Right lobe of liver (tissue), 6 donors: ENCODE measurements around the gene DNAH14. TPM values are rescaled to one million over a fixed set of nuclear protein-coding genes. Genes with fewer than 3 reads are reported as not detected.

Experiments
- ATAC-seq, 4 donors: fragments of 200-7000 bp; cut with Tn5 transposase; one replicate each; pipeline ENCODE4 v1.9.1; 2020; ENCODE audit warnings: mild to moderate bottlenecking in 4 of 4, moderate library complexity in 4 of 4
- DNase-seq, 3 donors: peaks; one replicate each; pipeline ENCODE4 v3.0.0-alpha.2; 2020
- H3K27ac ChIP-seq, 3 donors: fragments of 200-600 bp; one replicate each; pipeline ENCODE4 v1.8.0; 2022
- H3K27me3 ChIP-seq, 2 donors: fragments of 200-600 bp; one replicate each; pipeline ENCODE4 v1.8.0; 2022
- H3K36me3 ChIP-seq, 4 donors: fragments of 200-600 bp; sonication (generic) in 1 of 4; one replicate each; pipeline versions ENCODE4 v1.5.1 to v1.8.0; 2017 to 2022; ENCODE audit warnings: control low read depth in 1 of 4
- H3K4me1 ChIP-seq, 4 donors: fragments of 200-600 bp; sonication (generic) in 1 of 4; one replicate each; pipeline versions ENCODE4 v1.5.1 to v1.8.0; 2017 to 2022; ENCODE audit warnings: control low read depth in 1 of 4
- H3K4me3 ChIP-seq, 3 donors: fragments of 200-600 bp; one replicate each; pipeline ENCODE4 v1.8.0; 2022
- H3K9me3 ChIP-seq, 4 donors: fragments of 200-600 bp; sonication (generic) in 1 of 4; one replicate each; pipeline versions ENCODE4 v1.5.1 to v1.8.0; 2017 to 2022; ENCODE audit warnings: control low read depth in 1 of 4
- CTCF ChIP-seq, 4 donors: fragments of 200-600 bp in 3 of 4; fragments of 450-650 bp in 1 of 4; IDR thresholded peaks; one replicate each; pipeline versions ENCODE4 v1.5.1 to v1.8.0; 2016 to 2022; ENCODE audit warnings: antibody characterized with exemption in 4 of 4, mild to moderate bottlenecking in 2 of 4
- POLR2A ChIP-seq: fragments of 450-650 bp; IDR thresholded peaks from one replicate; pipeline ENCODE4 v1.6.1; 2017; ENCODE audit warnings: antibody characterized with exemption, mild to moderate bottlenecking
- WGBS: methylation state at CpG from one replicate; pipeline ENCODE4 v1.1.6; 2018; ENCODE audit warnings: low coverage, low lambda C conversion rate; ENCODE audit not compliant: insufficient coverage; ENCODE audit errors: missing lambda C conversion rate; 5-methylcytosine and 5-hydroxymethylcytosine counted together
- intact Hi-C, 2 donors: fragments of 100-400 bp; cut with DNase I; formaldehyde crosslinking; loops; one replicate each; pipeline versions ENCODE4 v1.11.2 to v1.14.1; 2022
- total RNA-seq, 6 experiments: library from RNA; depleted of rRNA in 2 of 6; stranded (reverse); fragments of >200 nt in 2 of 6; fragmentation: NEBNext Ultra II Directional in 3 of 6; extraction: Animal tissue kit (Norgen Biotek cat#: 25700) in 3 of 6; gene quantifications; one replicate each; pipeline versions ENCODE4 v1.1.0 to v1.2.4, GENCODE V29; 2016 to 2023
- donor health status: DM: no; HTN: yes; CAD: no.
- donor health status: DM: no; HTN: no; CAD: no.
- donor health status: DM: no; HTN: no; CAD: no.
- donor health status: DM: no; HTN: yes; CAD: no.
- donor health status: DM: no; HTN: yes; CAD: no.

DNAH14 gene
- total RNA-seq, 6 experiments from 2014 or later = 8.0 to 17.1 (median 9.7) TPM

- ATAC-seq = no peak
- TF ChIP-seq POLR2A (no peak), CTCF (IDR thresholded peaks at IDR 0.05) (no peak)
- Histone ChIP-seq H3K36me3 (no peaks in the 10 kb centered on the region), H3K4me3 (no peak overlapping the region), H3K4me1 (peaks cover 0 to 11% (median 2%) of the 10 kb centered on the region in 4 donors), H3K27me3 (no peaks in the 10 kb centered on the region), H3K9me3 (no peaks in the 10 kb centered on the region), H3K27ac (no peak overlapping the region)
- intact Hi-C loops = no loop called here
- DNase-seq = no peak
Measured at GRCh38 chr1:225350872-225351271, 421.4 kb downstream of the DNAH14 start.

- TF ChIP-seq POLR2A (no peak), CTCF (IDR thresholded peaks at IDR 0.05) (no peak)
- ATAC-seq (peak; percentile 86 to 96 (median 94)), DNase-seq (peak in 1 of 3 donors; percentile 25)
- Histone ChIP-seq H3K4me1 (peaks cover 0 to 11% (median 2%) of the 10 kb centered on the region in 4 donors), H3K27ac (no peak overlapping the region), H3K36me3 (no peaks in the 10 kb centered on the region), H3K9me3 (no peaks in the 10 kb centered on the region), H3K27me3 (no peaks in the 10 kb centered on the region), H3K4me3 (no peak overlapping the region)
- intact Hi-C loops = no loop called here
- WGBS = 16% methylated on average over 3 of the region's 3 CpGs
Measured at GRCh38 chr1:225354906-225355305, 425.4 kb downstream of the DNAH14 start.

GRCh38 chr1:225355863-225356262, 426.4 kb downstream of the DNAH14 start:
- 91% methylated on average over 1 of the region's 1 CpG for WGBS
- no peaks in the 10 kb centered on the region for H3K36me3 ChIP-seq
- intact Hi-C loops = no loop called here
- no peak overlapping the region for H3K4me3 ChIP-seq
- TF ChIP-seq CTCF (IDR thresholded peaks at IDR 0.05) = no peak
- no peak for TF ChIP-seq POLR2A
- no peak overlapping the region for H3K27ac ChIP-seq
- H3K9me3 ChIP-seq = no peaks in the 10 kb centered on the region
- no peak for ATAC-seq
- DNase-seq = no peak
- H3K4me1 ChIP-seq = peaks cover 0 to 16% (median 2%) of the 10 kb centered on the region in 4 donors
- H3K27me3 ChIP-seq = no peaks in the 10 kb centered on the region

- Histone ChIP-seq H3K4me3 (no peak overlapping the region), H3K36me3 (no peaks in the 10 kb centered on the region), H3K27ac (no peak overlapping the region), H3K9me3 (no peaks in the 10 kb centered on the region), H3K27me3 (no peaks in the 10 kb centered on the region), H3K4me1 (peaks cover 0 to 7% (median 2%) of the 10 kb centered on the region in 4 donors)
- TF ChIP-seq POLR2A = no peak
- TF ChIP-seq CTCF (IDR thresholded peaks at IDR 0.05) = no peak
- 46% methylated on average over 4 of the region's 4 CpGs for WGBS
- intact Hi-C loops = no loop called here
- ATAC-seq = peak in 3 of 4 donors; percentile 27 to 54 (median 52)
- no peak for DNase-seq
Measured at GRCh38 chr1:225360119-225360518, 430.6 kb downstream of the DNAH14 start.

GRCh38 chr1:225361176-225361575, 431.7 kb downstream of the DNAH14 start:
- H3K27ac ChIP-seq = no peak overlapping the region
- H3K27me3 ChIP-seq = no peaks in the 10 kb centered on the region
- TF ChIP-seq CTCF (IDR thresholded peaks at IDR 0.05) (no peak), POLR2A (no peak)
- H3K4me1 ChIP-seq = peaks cover 0 to 5% (median 0%) of the 10 kb centered on the region in 4 donors
- DNase-seq = no peak
- 100% methylated on average over 1 of the region's 1 CpG for WGBS
- no peaks in the 10 kb centered on the region for H3K36me3 ChIP-seq
- no peak overlapping the region for H3K4me3 ChIP-seq
- no peak for ATAC-seq
- no peaks in the 10 kb centered on the region for H3K9me3 ChIP-seq
- intact Hi-C loops = no loop called here
